Measurements from ENCODE around the gene MEG3.

Gene MEG3

DNA sequence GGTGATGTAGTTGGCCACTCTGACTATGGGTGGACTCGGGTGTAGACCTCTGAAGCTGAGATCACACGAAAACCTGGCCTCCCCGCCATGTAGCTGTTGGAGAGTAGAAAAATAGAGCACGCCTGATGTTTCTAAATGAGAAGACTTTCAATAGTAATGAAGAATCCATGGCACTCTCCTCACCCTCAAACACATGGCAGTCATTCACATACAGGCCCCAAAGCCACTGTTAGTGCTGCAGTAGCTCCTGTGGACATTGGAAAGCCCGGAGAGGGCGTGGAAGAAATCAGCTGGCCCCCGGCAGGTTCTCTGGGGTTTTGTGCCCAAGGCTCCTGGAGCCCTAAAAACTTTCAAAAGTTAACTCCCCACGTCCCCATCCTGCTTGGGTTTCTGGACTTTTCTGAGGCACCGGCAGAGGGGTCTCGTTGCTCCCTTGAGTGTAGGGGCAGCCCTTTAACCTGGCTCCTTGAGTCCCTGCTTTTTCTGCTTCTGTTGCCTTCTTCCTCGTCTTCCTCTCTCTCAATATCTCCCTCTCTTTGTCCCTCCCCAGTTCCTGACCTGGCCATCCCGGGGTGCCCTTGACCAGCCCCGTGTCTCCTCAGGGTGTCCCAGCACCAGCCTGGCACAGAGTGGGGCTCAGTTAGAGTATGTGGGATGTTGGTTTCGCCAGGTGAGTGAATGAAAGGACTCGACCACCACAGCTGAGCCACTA is 8.3 kb downstream of the MEG3 start:
- no peak for DNase-seq (ENCODE audit: low spot score)

GRCh38 chr14:100834794-100835547 is 9.1 kb downstream of the MEG3 start:
- no peak for DNase-seq (ENCODE audit: low spot score)

GRCh38 chr14:100835548-100836310 is 9.8 kb downstream of the MEG3 start:
- no peak for DNase-seq (ENCODE audit: low spot score)

- DNase-seq (ENCODE audit: low spot score), result no peak
Measured at GRCh38 chr14:100836311-100836805, 10.4 kb downstream of the MEG3 start.

DNA sequence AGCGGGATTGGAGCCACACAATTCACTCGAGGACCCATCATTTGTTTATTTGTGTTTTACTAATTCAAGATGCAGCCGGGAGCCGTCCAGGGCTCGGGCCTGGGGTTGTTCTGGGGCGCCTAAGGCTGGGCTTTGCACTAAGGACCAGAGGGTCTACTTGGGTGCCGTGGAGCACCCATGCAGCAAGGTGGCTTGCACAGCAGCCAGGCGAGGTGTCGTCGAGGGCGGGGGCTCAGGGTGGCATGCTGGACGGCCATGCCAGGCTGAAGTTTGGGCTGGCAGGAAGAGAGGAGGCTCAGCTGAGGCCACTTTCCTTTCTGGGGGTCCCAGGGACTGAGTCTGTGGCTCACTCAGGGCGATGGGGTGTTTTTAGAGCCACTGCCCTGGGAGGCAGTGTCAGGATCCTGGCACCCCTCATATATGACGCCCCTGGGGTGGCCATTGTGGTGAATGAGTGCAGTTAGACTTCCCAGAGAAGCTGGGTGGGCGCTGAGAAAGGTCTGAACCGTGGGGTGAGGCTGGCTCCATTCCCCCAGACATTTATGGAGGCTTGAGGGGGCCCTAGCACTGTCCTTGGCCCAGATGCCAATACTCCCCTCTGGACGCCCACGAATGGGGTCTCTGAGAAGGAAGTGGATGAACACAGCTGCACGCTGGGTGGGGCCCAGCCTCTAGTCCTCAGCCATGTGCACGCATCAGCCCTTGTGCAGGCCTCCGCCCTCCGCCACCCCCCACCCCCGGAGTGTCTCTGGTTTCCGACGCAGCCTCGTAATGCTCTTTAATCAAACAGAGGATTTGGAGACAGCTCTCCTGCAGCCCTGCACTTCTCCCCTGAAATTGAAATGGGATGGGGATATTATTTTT is 11.3 kb downstream of the MEG3 start:
- no peak for DNase-seq (ENCODE audit: low spot score)

DNA sequence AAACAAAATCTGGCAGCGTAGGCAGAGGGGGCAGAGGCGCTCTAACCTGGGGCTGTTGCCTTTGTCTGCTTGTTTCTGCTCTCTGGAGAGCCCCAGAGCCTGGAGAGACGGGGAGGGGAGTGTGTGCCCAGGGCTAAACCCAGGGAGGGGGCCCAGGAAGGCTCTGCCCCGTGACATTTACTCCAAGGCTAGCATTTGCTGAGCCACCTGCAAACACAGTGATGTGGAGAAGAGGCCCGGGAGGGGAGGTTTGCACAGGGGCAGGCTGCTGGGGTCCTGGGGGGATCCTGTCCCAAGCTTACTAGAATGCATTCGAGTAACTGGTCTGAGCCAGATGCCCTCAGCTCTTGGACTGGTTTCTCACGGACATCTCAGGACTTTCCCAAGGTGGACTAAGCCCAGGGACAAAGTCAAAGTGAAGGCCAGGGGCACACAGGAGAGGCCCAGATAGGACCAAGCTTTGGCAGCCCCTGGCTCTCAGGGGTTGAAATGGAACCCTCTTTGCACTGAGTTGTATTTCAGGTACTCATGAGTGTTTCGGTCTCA is 12.0 kb downstream of the MEG3 start:
- DNase-seq (ENCODE audit: low spot score), result no peak

GRCh38 chr14:100838493-100839314 is 12.8 kb downstream of the MEG3 start:
- no peak for DNase-seq (ENCODE audit: low spot score)

DNA sequence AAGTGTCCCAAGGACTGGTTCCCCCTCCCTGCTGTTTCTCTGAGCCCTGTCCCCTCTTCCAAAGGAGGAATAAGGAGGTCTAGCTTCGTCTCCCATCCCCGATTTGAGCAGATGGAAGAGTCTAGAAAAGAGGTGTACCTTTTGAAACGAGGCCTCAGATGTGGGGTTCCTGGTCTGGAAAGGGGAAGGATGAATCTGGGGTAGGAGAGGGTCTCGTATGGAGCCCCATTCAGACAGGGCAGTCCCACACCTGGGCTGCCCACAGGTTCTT is 13.3 kb downstream of the MEG3 start:
- DNase-seq (ENCODE audit: low spot score), result no peak

DNA sequence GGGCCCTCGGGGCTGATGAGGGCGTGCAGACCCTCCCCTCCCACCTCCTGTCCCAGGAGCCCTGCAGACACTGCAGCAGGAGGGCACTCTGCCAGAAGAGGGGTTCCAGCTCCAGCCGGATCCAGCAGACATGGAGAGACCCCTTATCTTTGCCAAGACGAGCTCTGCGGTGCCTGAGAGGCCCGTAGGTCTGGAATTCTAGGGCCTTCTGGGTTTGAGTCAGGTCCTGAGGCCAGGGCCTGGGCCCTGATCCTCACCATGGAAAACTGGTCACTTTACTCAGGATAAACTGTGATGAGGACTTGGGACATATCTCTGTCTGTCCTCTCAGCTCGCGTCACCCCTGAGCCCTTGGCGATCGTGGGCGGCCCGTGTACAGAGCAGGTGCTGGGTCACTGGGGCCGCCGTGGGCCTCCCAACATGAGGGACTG is 13.8 kb downstream of the MEG3 start:
- DNase-seq (ENCODE audit: low spot score), result no peak

DNA sequence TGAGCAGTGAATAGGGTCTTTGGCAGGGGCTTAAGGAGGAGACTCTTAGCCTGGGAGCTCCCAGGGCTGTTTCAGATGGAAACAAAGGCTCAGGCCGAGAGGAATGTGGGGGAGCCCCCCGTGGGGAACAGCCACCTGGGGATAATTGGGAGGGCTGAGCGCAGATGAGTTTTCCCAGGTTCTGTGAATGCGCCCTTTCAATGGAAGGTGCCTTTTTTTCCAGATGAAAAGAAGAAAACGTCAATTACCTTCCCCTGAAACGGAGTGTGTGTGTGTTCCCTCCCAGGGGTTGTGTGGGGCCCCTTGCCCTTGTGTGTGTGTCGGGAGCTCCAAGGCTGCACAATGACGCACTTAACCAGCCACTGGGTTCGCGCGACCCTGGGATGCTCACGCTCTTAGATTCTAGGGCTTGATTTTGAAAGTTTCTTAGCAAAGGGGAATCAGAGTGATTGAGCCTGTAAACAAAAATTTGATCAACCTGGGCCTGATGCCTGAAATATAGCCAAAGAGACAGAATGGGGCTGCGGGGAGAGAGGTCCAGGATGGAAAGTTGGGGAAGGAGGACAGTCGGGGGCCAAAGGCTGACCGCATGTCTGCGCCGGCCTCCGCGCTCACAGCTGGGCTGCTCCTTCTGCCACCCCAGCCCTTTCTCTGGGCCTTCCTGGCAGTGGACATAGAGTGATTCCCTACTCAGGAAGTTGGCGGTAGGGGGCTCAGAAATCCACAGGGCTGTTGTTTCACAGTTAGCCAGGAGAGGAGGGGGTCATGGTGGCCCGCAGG is 14.6 kb downstream of the MEG3 start:
- no peak for DNase-seq (ENCODE audit: low spot score)

DNA sequence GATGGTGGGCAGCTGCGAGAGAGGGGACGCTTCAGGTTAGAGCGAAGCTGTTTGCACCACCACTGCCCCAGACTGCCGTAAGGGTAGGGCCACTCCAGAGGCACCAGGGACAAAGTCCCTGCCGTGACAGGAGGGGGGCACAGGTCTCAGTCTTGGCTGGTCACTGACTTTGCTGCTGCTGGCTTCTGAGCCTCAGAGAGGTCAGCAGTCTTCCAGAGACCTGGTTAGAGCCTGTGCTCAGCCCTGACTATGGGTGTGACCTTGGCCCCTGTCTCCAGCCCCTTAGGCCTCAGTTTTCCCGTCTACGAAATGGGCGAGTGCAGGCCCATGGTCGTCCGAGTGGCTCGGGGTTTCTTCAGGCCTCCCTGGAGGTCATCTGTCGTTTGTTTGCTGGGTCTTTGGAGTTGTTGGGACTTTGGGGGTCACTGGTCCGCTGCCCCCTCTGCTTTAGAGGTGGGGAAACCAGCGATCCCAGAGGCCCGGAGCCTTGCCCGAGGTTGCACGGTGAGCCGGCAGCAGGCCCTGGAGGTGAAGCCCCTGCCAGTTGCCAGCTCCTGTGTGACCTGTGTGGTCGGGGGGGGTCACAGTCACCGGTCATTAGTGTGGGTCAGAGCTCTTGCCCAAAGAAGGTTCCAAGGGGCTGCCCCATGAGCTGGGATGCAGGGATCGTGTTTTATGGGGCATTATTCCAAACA is 15.3 kb downstream of the MEG3 start:
- DNase-seq (ENCODE audit: low spot score), result no peak

- DNase-seq (ENCODE audit: low spot score), result no peak
Measured at GRCh38 chr14:100841761-100842403, 16.0 kb downstream of the MEG3 start.

DNA sequence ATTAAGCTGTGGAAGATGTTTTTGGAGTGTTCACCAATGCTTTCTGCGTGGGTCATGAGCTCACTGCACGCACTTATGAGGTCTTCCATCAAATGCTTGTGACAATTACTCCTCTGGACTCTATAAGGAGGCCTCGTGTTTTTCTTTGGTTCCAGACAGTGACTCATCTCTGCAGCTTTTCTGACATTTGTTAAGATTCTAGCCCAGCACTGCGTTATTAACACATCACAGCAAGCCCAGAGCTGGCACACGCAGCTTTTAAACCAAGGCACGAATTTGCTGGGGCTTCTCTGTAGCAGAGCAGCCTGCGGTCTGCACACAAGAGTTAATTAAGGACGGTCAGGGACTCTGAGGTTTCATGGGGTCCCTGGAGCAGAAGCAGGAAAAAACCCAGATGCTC is 16.9 kb downstream of the MEG3 start:
- no peak for DNase-seq (ENCODE audit: low spot score)

GRCh38 chr14:100844082-100844408 is 18.1 kb downstream of the MEG3 start:
- no peak for DNase-seq (ENCODE audit: low spot score)

GRCh38 chr14:100844421-100844820 is 18.5 kb downstream of the MEG3 start:
- no peak for DNase-seq (ENCODE audit: low spot score)

DNA sequence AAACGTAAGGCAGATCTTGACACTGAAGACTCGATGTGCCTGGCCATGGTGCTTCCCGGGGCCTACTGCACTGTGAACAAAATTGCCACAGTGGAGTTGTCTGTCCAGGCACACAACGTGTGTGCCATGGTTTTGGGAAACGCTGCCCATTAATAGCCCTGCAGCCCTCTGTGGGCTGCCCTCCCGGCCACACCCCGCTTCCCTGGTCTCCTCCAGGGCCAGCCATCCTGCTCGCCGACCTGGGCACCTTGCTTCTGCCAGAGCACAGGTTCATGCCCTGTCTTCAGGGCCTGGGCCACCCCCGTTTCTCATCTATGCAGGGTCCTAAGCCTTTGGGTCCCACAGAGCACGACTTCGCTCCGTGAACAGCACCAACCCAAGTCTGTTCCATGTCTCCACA is 18.9 kb downstream of the MEG3 start:
- DNase-seq (ENCODE audit: low spot score), result no peak

GRCh38 chr14:100845341-100845740 is 19.4 kb downstream of the MEG3 start:
- DNase-seq (ENCODE audit: low spot score), result no peak

GRCh38 chr14:100846309-100846859 is 20.5 kb downstream of the MEG3 start:
- DNase-seq (ENCODE audit: low spot score), result no peak
